ENCODE results near the gene CDKN1C.

DNA sequence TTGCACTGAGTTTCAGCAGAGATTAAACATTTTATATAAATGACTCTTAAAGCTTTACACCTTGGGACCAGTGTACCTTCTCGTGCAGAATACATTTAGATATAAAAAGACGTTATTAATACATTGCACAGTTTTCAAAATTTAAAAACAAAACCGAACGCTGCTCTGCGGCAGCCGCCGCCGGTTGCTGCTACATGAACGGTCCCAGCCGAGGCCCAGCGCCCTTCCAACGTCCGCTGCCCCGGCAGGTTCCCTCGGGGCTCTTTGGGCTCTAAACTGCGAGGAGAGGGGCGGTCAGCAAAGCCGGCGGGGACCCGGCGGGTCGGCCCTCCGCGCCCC lies 2.0 kb downstream of the CDKN1C start:
- TF ChIP-seq ZNF274 (IDR thresholded peaks at IDR 0.05; ENCODE audit: low read length), result no peak
- no peak for TF ChIP-seq ZNF274 (tag by site-specific recombination; IDR thresholded peaks at IDR 0.05; ENCODE audit: borderline replicate concordance)
- no peak for TF ChIP-seq CTCF (tag by site-specific recombination; IDR thresholded peaks at IDR 0.05)
- no peak for TF ChIP-seq ZNF639 (tag by site-specific recombination; IDR thresholded peaks at IDR 0.05)
- TF ChIP-seq GLIS1 (tag by site-specific recombination; IDR thresholded peaks at IDR 0.05), result no peak
- TF ChIP-seq ZNF654 (tag by site-specific recombination; IDR thresholded peaks at IDR 0.05; ENCODE audit: low read depth), result no peak
- TF ChIP-seq ZFP37 (tag by site-specific recombination; IDR thresholded peaks at IDR 0.05), result no peak
- TF ChIP-seq ZNF707 (tag by site-specific recombination; IDR thresholded peaks at IDR 0.05), result no peak
- no peak for TF ChIP-seq ZNF121 (tag by site-specific recombination; IDR thresholded peaks at IDR 0.05)
- TF ChIP-seq ZFP41 (tag by site-specific recombination; IDR thresholded peaks at IDR 0.05; ENCODE audit: borderline replicate concordance), result no peak
- TF ChIP-seq REST (tag by site-specific recombination; IDR thresholded peaks at IDR 0.05), result no peak
- no peak for TF ChIP-seq KLF9 (tag by site-specific recombination; IDR thresholded peaks at IDR 0.05; ENCODE audit: low read depth)
- TF ChIP-seq OVOL3 (tag by site-specific recombination; IDR thresholded peaks at IDR 0.05), result no peak
- no peak for TF ChIP-seq ZNF335 (tag by site-specific recombination; conservative IDR thresholded peaks at IDR 0.05)
- TF ChIP-seq ZNF426 (tag by site-specific recombination; IDR thresholded peaks at IDR 0.05), result no peak
